ENCODE data around the gene SLC16A14. TPM values are rescaled to one million over a fixed set of nuclear protein-coding genes. Genes with fewer than 3 reads are reported as not detected.

The SLC16A14 gene
- polyA plus RNA-seq, 1 donor from 2014 or later, result 128 TPM

- TF ChIP-seq EZH2 (IDR thresholded peaks at IDR 0.05; ENCODE audit: borderline replicate concordance, insufficient read depth, low read length, poor library complexity, severe bottlenecking), result no peak
Observed at GRCh38 chr2:230011617-230012016, 57.1 kb downstream of the SLC16A14 start (continued).

DNA sequence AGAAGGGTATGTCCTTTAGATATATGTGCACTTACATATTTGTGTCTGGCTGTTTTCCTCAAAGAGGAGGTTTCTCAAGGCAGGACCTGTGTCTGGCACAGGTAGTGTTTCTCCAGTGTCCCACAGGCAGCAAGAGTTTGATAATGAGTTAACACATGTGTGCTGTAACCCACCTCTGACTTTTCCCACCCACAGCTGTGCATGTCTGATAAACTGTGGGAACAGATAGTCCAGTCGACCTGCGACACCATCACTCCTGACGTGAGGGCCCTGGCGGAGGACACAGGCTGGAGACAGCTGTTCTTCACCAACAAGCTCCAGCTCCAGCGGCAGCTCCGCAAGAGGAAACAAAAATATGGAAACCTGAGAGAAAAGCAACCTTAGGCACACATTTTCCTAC lies 58.2 kb downstream of the SLC16A14 start:
- no peaks in the 10 kb centered on the region for H4K20me1 ChIP-seq (ENCODE audit: insufficient read depth)
- no peak overlapping the region for H2AFZ ChIP-seq (ENCODE audit: low read depth, low read length)
- no peaks in the 10 kb centered on the region for H3K9me3 ChIP-seq (ENCODE audit: low read length)
- no peak overlapping the region for H3K4me3 ChIP-seq (ENCODE audit: low read length)
- H3K4me2 ChIP-seq (ENCODE audit: low read length), result no peak overlapping the region
- no peaks in the 10 kb centered on the region for H3K27me3 ChIP-seq (ENCODE audit: insufficient read depth, low read depth, low read length)
- H3K79me2 ChIP-seq (replicated peaks; ENCODE audit: insufficient read depth, low read length), result no peaks in the 10 kb centered on the region
- H3K9me2 ChIP-seq (ENCODE audit: insufficient read depth, low read length), result no peaks in the 10 kb centered on the region
- no peak overlapping the region for H3K9ac ChIP-seq (ENCODE audit: low read length)
- H3K36me3 ChIP-seq (ENCODE audit: insufficient read depth, low read length), result no peaks in the 10 kb centered on the region
- no peak overlapping the region for H3K27ac ChIP-seq (ENCODE audit: low read length)
- TF ChIP-seq POLR2AphosphoS5 (IDR thresholded peaks at IDR 0.05), result no peak
- no peak for TF ChIP-seq REST (IDR thresholded peaks at IDR 0.05; ENCODE audit: borderline replicate concordance)
- TF ChIP-seq EZH2 (IDR thresholded peaks at IDR 0.05; ENCODE audit: borderline replicate concordance, insufficient read depth, low read length, poor library complexity, severe bottlenecking), result no peak
- no peak for TF ChIP-seq SMC3 (conservative IDR thresholded peaks at IDR 0.05; ENCODE audit: poor library complexity)
- no peak for TF ChIP-seq TAF1 (IDR thresholded peaks at IDR 0.05; ENCODE audit: low read depth)
- TF ChIP-seq EP300 (conservative IDR thresholded peaks at IDR 0.05; ENCODE audit: poor library complexity, severe bottlenecking), result no peak
- no peak for TF ChIP-seq CTCF (IDR thresholded peaks at IDR 0.05; ENCODE audit: poor library complexity, severe bottlenecking)
- no peak for TF ChIP-seq RAD21 (conservative IDR thresholded peaks at IDR 0.05)
- no peak for TF ChIP-seq MXI1 (conservative IDR thresholded peaks at IDR 0.05; ENCODE audit: poor library complexity, severe bottlenecking)
- H3F3A ChIP-seq (ENCODE audit: insufficient read depth, low read length, poor library complexity, severe bottlenecking), result no peaks in the 10 kb centered on the region

DNA sequence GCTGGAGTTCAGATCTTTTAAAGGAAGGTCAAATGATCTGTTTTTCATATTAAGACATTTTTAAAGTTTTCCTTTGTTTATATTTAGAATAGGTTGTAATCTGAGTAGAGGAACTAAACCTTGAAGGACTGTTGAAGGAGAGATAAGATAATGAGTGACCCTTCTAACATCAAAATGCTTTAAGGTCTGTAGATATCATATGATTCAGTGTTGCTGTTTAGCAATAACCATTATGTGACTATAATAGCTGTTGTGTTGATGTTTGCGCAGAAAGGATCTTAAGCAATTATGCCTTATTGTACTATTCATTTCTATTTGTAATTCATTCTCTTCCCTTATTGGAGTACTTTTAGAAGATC lies 60.0 kb downstream of the SLC16A14 start:
- no peak overlapping the region for H2AFZ ChIP-seq (ENCODE audit: low read depth, low read length)
- H3K27ac ChIP-seq (ENCODE audit: low read length), result no peak overlapping the region
- no peak overlapping the region for H3K4me3 ChIP-seq (ENCODE audit: low read length)
- H3K79me2 ChIP-seq (replicated peaks; ENCODE audit: insufficient read depth, low read length), result no peaks in the 10 kb centered on the region
- H4K20me1 ChIP-seq (ENCODE audit: insufficient read depth), result no peaks in the 10 kb centered on the region
- no peak overlapping the region for H3K4me2 ChIP-seq (ENCODE audit: low read length)
- H3K27me3 ChIP-seq (ENCODE audit: insufficient read depth, low read depth, low read length), result no peaks in the 10 kb centered on the region
- no peaks in the 10 kb centered on the region for H3F3A ChIP-seq (ENCODE audit: insufficient read depth, low read length, poor library complexity, severe bottlenecking)
- no peaks in the 10 kb centered on the region for H3K9me3 ChIP-seq (ENCODE audit: low read length)
- H3K9ac ChIP-seq (ENCODE audit: low read length), result no peak overlapping the region
- no peaks in the 10 kb centered on the region for H3K9me2 ChIP-seq (ENCODE audit: insufficient read depth, low read length)
- TF ChIP-seq MXI1 (conservative IDR thresholded peaks at IDR 0.05; ENCODE audit: poor library complexity, severe bottlenecking) (no peak), RAD21 (conservative IDR thresholded peaks at IDR 0.05) (no peak)
- H3K36me3 ChIP-seq (ENCODE audit: insufficient read depth, low read length), result no peaks in the 10 kb centered on the region
